ENCODE results near the gene CFAP119. TPM values are rescaled to one million over a fixed set of nuclear protein-coding genes. Genes with fewer than 3 reads are reported as not detected.

The CFAP119 gene
- total and polyA plus RNA-seq, 4 donors: 0.33 to 2.7 (median 1.2) TPM

DNA sequence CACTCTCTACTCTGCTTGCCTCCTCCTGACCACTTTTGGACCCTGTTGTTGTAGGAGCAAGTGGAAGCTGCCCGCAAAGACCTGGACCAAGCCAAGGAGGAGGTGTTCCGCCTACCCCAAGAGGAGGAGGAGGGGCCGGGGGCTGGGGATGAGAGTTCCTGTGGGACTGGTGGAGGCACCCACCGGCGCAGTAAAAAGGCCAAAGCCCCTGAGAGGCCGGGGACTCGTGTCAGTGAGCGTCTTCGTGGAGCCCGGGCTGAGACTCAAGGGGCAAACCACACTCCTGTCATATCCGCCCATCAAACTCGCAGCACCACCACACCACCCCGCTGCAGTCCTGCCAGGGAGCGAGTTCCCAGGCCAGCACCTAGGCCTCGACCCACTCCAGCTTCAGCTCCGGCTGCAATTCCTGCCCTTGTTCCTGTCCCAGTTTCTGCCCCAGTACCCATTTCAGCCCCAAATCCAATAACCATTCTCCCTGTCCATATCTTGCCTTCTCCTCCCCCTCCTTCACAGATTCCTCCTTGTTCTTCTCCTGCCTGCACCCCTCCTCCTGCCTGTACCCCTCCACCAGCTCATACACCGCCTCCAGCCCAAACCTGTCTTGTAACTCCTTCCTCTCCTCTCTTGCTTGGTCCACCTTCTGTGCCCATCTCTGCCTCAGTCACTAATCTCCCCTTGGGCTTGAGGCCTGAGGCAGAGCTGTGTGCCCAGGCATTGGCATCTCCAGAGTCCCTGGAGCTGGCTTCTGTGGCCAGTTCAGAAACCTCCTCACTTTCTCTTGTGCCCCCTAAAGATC, 24.7 kb downstream of the CFAP119 start:
- Histone ChIP-seq H3K36me3 (ENCODE audit: control insufficient read depth in 4 of 4, insufficient read depth in 3 of 4, low read depth in 1 of 4, low read length in 3 of 4) (peaks cover 20 to 61% (median 51%) of the 10 kb centered on the region in 4 donors), H3K27ac (ENCODE audit: low read depth in 1 of 2, low read length in 2 of 2) (no peak overlapping the region), H3K4me1 (ENCODE audit: control insufficient read depth in 4 of 4, insufficient read depth in 4 of 4, low read length in 3 of 4) (peaks cover 0 to 7% (median 5%) of the 10 kb centered on the region in 4 donors), H3K9me3 (ENCODE audit: control insufficient read depth in 4 of 4, low read length in 3 of 4) (no peaks in the 10 kb centered on the region), H3K9ac (ENCODE audit: low read depth in 1 of 2, low read length in 2 of 2) (no peak overlapping the region), H3K27me3 (ENCODE audit: control insufficient read depth in 4 of 4, insufficient read depth in 4 of 4, low read length in 3 of 4) (no peaks in the 10 kb centered on the region), H3K4me3 (ENCODE audit: low read depth in 1 of 3, low read length in 3 of 3) (no peak overlapping the region)
- WGBS: 96% methylated on average over 17 of the region's 17 CpGs
- DNase-seq (ENCODE audit: low spot score): no peak
- no peak for TF ChIP-seq SP1 (IDR thresholded peaks at IDR 0.05)
- TF ChIP-seq HNF4G (IDR thresholded peaks at IDR 0.05): no peak
- TF ChIP-seq, protein P1, sequence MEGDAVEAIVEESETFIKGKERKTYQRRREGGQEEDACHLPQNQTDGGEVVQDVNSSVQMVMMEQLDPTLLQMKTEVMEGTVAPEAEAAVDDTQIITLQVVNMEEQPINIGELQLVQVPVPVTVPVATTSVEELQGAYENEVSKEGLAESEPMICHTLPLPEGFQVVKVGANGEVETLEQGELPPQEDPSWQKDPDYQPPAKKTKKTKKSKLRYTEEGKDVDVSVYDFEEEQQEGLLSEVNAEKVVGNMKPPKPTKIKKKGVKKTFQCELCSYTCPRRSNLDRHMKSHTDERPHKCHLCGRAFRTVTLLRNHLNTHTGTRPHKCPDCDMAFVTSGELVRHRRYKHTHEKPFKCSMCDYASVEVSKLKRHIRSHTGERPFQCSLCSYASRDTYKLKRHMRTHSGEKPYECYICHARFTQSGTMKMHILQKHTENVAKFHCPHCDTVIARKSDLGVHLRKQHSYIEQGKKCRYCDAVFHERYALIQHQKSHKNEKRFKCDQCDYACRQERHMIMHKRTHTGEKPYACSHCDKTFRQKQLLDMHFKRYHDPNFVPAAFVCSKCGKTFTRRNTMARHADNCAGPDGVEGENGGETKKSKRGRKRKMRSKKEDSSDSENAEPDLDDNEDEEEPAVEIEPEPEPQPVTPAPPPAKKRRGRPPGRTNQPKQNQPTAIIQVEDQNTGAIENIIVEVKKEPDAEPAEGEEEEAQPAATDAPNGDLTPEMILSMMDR (IDR thresholded peaks at IDR 0.05; ENCODE audit: low read depth, low read length, missing input control): no peak
- no peak for TF ChIP-seq RXRA (IDR thresholded peaks at IDR 0.05)
- TF ChIP-seq ATF3 (IDR thresholded peaks at IDR 0.05): no peak
- TF ChIP-seq FOXA2 (IDR thresholded peaks at IDR 0.05): no peak
- TF ChIP-seq FOXA1 (IDR thresholded peaks at IDR 0.05): no peak
- TF ChIP-seq RAD21 (IDR thresholded peaks at IDR 0.05): no peak
- TF ChIP-seq MAX (IDR thresholded peaks at IDR 0.05): no peak

- DNase-seq (ENCODE audit: low spot score): no peak
- no peaks in the 10 kb centered on the region for H3K9me3 ChIP-seq (ENCODE audit: control insufficient read depth in 4 of 4, low read length in 3 of 4)
- no peak for TF ChIP-seq ATF3 (IDR thresholded peaks at IDR 0.05)
- no peak for TF ChIP-seq JUND (IDR thresholded peaks at IDR 0.05)
- no peak for TF ChIP-seq RXRA (IDR thresholded peaks at IDR 0.05)
- TF ChIP-seq TAF1 (conservative IDR thresholded peaks at IDR 0.05): no peak
- TF ChIP-seq FOXA2 (IDR thresholded peaks at IDR 0.05): no peak
- no peak for TF ChIP-seq EGR1 (IDR thresholded peaks at IDR 0.05; ENCODE audit: low read depth in 2 of 2)
- no peak for TF ChIP-seq HNF4A (conservative IDR thresholded peaks at IDR 0.05)
- TF ChIP-seq YY1 (IDR thresholded peaks at IDR 0.05): no peak
- TF ChIP-seq HNF4G (IDR thresholded peaks at IDR 0.05): no peak
- no peak for TF ChIP-seq FOXA1 (IDR thresholded peaks at IDR 0.05)
- no peak overlapping the region for H3K4me3 ChIP-seq (ENCODE audit: low read depth in 1 of 3, low read length in 3 of 3)
- H3K27ac ChIP-seq (ENCODE audit: low read depth in 1 of 2, low read length in 2 of 2): no peak overlapping the region
- H3K27me3 ChIP-seq (ENCODE audit: control insufficient read depth in 4 of 4, insufficient read depth in 4 of 4, low read length in 3 of 4): no peaks in the 10 kb centered on the region
- peaks cover 12 to 43% (median 41%) of the 10 kb centered on the region in 4 donors for H3K36me3 ChIP-seq (ENCODE audit: control insufficient read depth in 4 of 4, insufficient read depth in 3 of 4, low read depth in 1 of 4, low read length in 3 of 4)
- peaks cover 4 to 16% (median 11%) of the 10 kb centered on the region in 4 donors for H3K4me1 ChIP-seq (ENCODE audit: control insufficient read depth in 4 of 4, insufficient read depth in 4 of 4, low read length in 3 of 4)
- no peak overlapping the region for H3K9ac ChIP-seq (ENCODE audit: low read depth in 1 of 2, low read length in 2 of 2)
- 97% methylated on average over 3 of the region's 3 CpGs for WGBS
Measured at GRCh38 chr16:30731411-30731810, 30.5 kb downstream of the CFAP119 start.
